ENCODE measurements around the gene AGAP1. TPM values are rescaled to one million over a fixed set of nuclear protein-coding genes. Genes with fewer than 3 reads are reported as not detected.
A peak's percentile ranks its signal among the peaks of the same experiment; 100 is the strongest.

Gene AGAP1
- total RNA-seq, 1 donor from 2014 or later, result 13.5 TPM

- no peak for DNase-seq (ENCODE audit: low spot score)
These were observed 194.9 kb downstream of the AGAP1 start for GRCh38 chr2:235688511-235689426.

GRCh38 chr2:235689427-235689853, 195.6 kb downstream of the AGAP1 start:
- no peak for DNase-seq (ENCODE audit: low spot score)

- DNase-seq (ENCODE audit: low spot score), result no peak
These were observed 196.4 kb downstream of the AGAP1 start for GRCh38 chr2:235690082-235690808.

GRCh38 chr2:235690809-235691450, 197.1 kb downstream of the AGAP1 start:
- DNase-seq (ENCODE audit: low spot score), result no peak

- DNase-seq (ENCODE audit: low spot score), result no peak
These were observed 198.2 kb downstream of the AGAP1 start for GRCh38 chr2:235692076-235692475.

GRCh38 chr2:235692671-235693171, 198.9 kb downstream of the AGAP1 start:
- DNase-seq (ENCODE audit: low spot score), result no peak

GRCh38 chr2:235693279-235693678, 199.4 kb downstream of the AGAP1 start:
- DNase-seq (ENCODE audit: low spot score), result no peak

- no peak for DNase-seq (ENCODE audit: low spot score)
These were observed 201.1 kb downstream of the AGAP1 start for GRCh38 chr2:235694721-235695601.

GRCh38 chr2:235695602-235695895, 201.7 kb downstream of the AGAP1 start:
- DNase-seq (ENCODE audit: low spot score), result no peak

GRCh38 chr2:235697041-235697440, 203.2 kb downstream of the AGAP1 start:
- DNase-seq (ENCODE audit: low spot score), result no peak

- DNase-seq (ENCODE audit: low spot score), result no peak
These were observed 204.2 kb downstream of the AGAP1 start for GRCh38 chr2:235698028-235698427.

GRCh38 chr2:235698491-235698890, 204.6 kb downstream of the AGAP1 start:
- no peak for DNase-seq (ENCODE audit: low spot score)

- no peak for DNase-seq (ENCODE audit: low spot score)
These were observed 205.7 kb downstream of the AGAP1 start for GRCh38 chr2:235699576-235699975.

- DNase-seq (ENCODE audit: low spot score), result peak; percentile 28
These were observed 207.6 kb downstream of the AGAP1 start for GRCh38 chr2:235701206-235701981.

- no peak for DNase-seq (ENCODE audit: low spot score)
These were observed 208.3 kb downstream of the AGAP1 start for GRCh38 chr2:235702186-235702585.

- DNase-seq (ENCODE audit: low spot score), result no peak
These were observed 210.0 kb downstream of the AGAP1 start for GRCh38 chr2:235703711-235704295.

GRCh38 chr2:235705296-235705695, 211.5 kb downstream of the AGAP1 start:
- DNase-seq (ENCODE audit: low spot score), result no peak

- DNase-seq (ENCODE audit: low spot score), result no peak
These were observed 212.7 kb downstream of the AGAP1 start for GRCh38 chr2:235706506-235706905.

GRCh38 chr2:235707411-235708096, 213.7 kb downstream of the AGAP1 start:
- DNase-seq (ENCODE audit: low spot score), result no peak

Measured in umbilical cord (tissue), 2 donors.